Measurements from ENCODE around the gene ACTL6B.

The ACTL6B gene

GRCh38 chr7:100685631-100686145 is 29.4 kb upstream of the ACTL6B start:
- Histone ChIP-seq H3K79me2 (ENCODE audit: control insufficient read depth, insufficient read depth, low read length) (peaks cover 19% of the 10 kb centered on the region), H2BK5ac (ENCODE audit: low read length) (no peak overlapping the region), H3K27ac (ENCODE audit: low read depth, low read length) (no peak overlapping the region), H3K4ac (ENCODE audit: low read depth, low read length) (no peak overlapping the region), H3K4me1 (ENCODE audit: control insufficient read depth, low read depth, low read length) (no peaks in the 10 kb centered on the region), H3K4me2 (ENCODE audit: low read length) (no peak overlapping the region), H2AK5ac (ENCODE audit: low read length) (no peak overlapping the region), H3K18ac (ENCODE audit: low read length) (no peak overlapping the region), H2BK120ac (ENCODE audit: low read depth, low read length) (no peak overlapping the region), H3K9ac (ENCODE audit: low read length) (no peak overlapping the region), H2BK15ac (replicated peaks; ENCODE audit: low read depth) (no peak overlapping the region), H3K27me3 (ENCODE audit: insufficient read depth, low read length, poor library complexity) (no peaks in the 10 kb centered on the region), H3K4me3 (ENCODE audit: low read length) (no peak overlapping the region), H3K36me3 (ENCODE audit: control insufficient read depth, insufficient read depth, low read length) (peaks cover 15% of the 10 kb centered on the region), H3K79me1 (ENCODE audit: low read length) (peaks cover 11% of the 10 kb centered on the region), H3K23ac (ENCODE audit: low read length) (no peak overlapping the region), H4K5ac (ENCODE audit: low read length) (no peak overlapping the region), H3K56ac (ENCODE audit: low read length) (no peak overlapping the region), H4K8ac (ENCODE audit: low read depth, low read length) (no peak overlapping the region)
- WGBS (ENCODE audit: extremely low coverage, insufficient coverage, low lambda C conversion rate): no CpG with 5 or more reads among the region's 17 CpGs
- DNase-seq: no peak

DNA sequence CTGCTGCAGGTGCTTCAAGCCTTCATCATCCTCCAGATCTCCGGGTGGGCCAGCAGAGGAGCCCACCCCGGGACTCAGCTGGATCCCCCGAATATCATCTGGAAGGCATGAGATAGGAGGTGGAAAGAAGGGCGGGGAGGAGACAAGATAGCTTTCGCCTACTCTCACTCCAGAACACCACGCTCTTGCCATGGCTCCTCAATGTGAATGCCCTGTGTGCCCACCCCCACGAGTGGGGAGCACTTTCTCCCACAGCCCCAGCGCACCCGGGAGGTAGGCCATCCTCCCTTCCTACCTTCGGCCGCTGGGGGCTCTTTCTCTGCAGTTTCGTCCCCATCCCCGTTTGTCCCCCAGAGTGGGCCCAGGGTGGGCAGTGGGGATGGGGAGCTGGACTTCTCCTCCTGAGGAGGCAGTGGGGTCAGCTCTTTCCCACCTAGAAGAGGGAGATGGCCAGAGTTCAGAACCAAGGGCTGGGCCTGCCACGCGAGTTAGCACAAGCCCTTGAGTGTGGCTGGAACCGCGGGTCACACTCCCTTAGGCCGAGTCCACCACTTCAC is 28.9 kb upstream of the ACTL6B start:
- Histone ChIP-seq H3K18ac (ENCODE audit: low read length) (no peak overlapping the region), H3K27ac (ENCODE audit: low read depth, low read length) (no peak overlapping the region), H3K23ac (ENCODE audit: low read length) (no peak overlapping the region), H3K4me1 (ENCODE audit: control insufficient read depth, low read depth, low read length) (no peaks in the 10 kb centered on the region), H3K4ac (ENCODE audit: low read depth, low read length) (no peak overlapping the region), H2AK5ac (ENCODE audit: low read length) (no peak overlapping the region), H4K8ac (ENCODE audit: low read depth, low read length) (no peak overlapping the region), H3K79me1 (ENCODE audit: low read length) (peaks cover 10% of the 10 kb centered on the region), H3K36me3 (ENCODE audit: control insufficient read depth, insufficient read depth, low read length) (peaks cover 19% of the 10 kb centered on the region), H3K79me2 (ENCODE audit: control insufficient read depth, insufficient read depth, low read length) (peaks cover 17% of the 10 kb centered on the region), H4K5ac (ENCODE audit: low read length) (no peak overlapping the region), H2BK15ac (replicated peaks; ENCODE audit: low read depth) (no peak overlapping the region), H3K4me2 (ENCODE audit: low read length) (no peak overlapping the region), H3K9ac (ENCODE audit: low read length) (no peak overlapping the region), H3K4me3 (ENCODE audit: low read length) (no peak overlapping the region), H2BK5ac (ENCODE audit: low read length) (no peak overlapping the region), H3K56ac (ENCODE audit: low read length) (no peak overlapping the region), H3K27me3 (ENCODE audit: insufficient read depth, low read length, poor library complexity) (no peaks in the 10 kb centered on the region), H2BK120ac (ENCODE audit: low read depth, low read length) (no peak overlapping the region)
- no peak for DNase-seq
- no CpG with 5 or more reads among the region's 18 CpGs for WGBS (ENCODE audit: extremely low coverage, insufficient coverage, low lambda C conversion rate)

DNA sequence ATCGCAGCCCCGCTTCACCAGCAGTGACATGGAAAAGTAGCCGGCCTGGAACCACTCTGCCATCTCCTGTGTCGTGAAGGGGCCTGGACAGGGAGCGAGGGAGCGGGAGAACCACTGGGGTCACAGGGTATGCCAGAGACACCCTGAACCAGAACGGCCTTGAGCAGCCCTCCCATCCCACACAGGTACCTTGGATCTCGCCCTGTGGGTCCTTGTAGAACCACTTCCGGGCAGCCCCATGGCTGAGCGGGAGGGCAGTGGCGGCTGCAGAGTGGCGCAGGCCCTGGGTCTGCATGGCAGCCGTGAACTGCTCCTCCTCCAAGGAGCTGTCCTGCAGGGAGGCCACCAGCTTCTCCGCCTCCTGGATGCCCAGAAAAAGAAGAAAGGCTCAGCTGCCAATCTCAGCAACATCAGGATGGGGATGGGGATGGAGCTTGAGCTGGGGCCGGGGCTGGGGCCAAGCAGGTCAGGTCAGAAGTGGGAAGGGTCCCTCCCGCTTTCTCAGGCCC is 28.3 kb upstream of the ACTL6B start:
- no peaks in the 10 kb centered on the region for H3K4me1 ChIP-seq (ENCODE audit: control insufficient read depth, low read depth, low read length)
- H3K36me3 ChIP-seq (ENCODE audit: control insufficient read depth, insufficient read depth, low read length): peaks cover 19% of the 10 kb centered on the region
- no peak overlapping the region for H3K4ac ChIP-seq (ENCODE audit: low read depth, low read length)
- no peak overlapping the region for H2BK120ac ChIP-seq (ENCODE audit: low read depth, low read length)
- no peak overlapping the region for H3K4me3 ChIP-seq (ENCODE audit: low read length)
- H2AK5ac ChIP-seq (ENCODE audit: low read length): no peak overlapping the region
- H3K56ac ChIP-seq (ENCODE audit: low read length): no peak overlapping the region
- no peak overlapping the region for H3K23ac ChIP-seq (ENCODE audit: low read length)
- no peak overlapping the region for H2BK5ac ChIP-seq (ENCODE audit: low read length)
- no peak overlapping the region for H2BK15ac ChIP-seq (replicated peaks; ENCODE audit: low read depth)
- H3K9ac ChIP-seq (ENCODE audit: low read length): no peak overlapping the region
- no CpG with 5 or more reads among the region's 16 CpGs for WGBS (ENCODE audit: extremely low coverage, insufficient coverage, low lambda C conversion rate)
- peaks cover 6% of the 10 kb centered on the region for H3K79me1 ChIP-seq (ENCODE audit: low read length)
- no peak overlapping the region for H4K8ac ChIP-seq (ENCODE audit: low read depth, low read length)
- no peak for DNase-seq
- no peaks in the 10 kb centered on the region for H3K27me3 ChIP-seq (ENCODE audit: insufficient read depth, low read length, poor library complexity)
- no peak overlapping the region for H3K27ac ChIP-seq (ENCODE audit: low read depth, low read length)
- no peak overlapping the region for H3K4me2 ChIP-seq (ENCODE audit: low read length)
- no peak overlapping the region for H4K5ac ChIP-seq (ENCODE audit: low read length)
- H3K18ac ChIP-seq (ENCODE audit: low read length): no peak overlapping the region
- H3K79me2 ChIP-seq (ENCODE audit: control insufficient read depth, insufficient read depth, low read length): peaks cover 11% of the 10 kb centered on the region

DNA sequence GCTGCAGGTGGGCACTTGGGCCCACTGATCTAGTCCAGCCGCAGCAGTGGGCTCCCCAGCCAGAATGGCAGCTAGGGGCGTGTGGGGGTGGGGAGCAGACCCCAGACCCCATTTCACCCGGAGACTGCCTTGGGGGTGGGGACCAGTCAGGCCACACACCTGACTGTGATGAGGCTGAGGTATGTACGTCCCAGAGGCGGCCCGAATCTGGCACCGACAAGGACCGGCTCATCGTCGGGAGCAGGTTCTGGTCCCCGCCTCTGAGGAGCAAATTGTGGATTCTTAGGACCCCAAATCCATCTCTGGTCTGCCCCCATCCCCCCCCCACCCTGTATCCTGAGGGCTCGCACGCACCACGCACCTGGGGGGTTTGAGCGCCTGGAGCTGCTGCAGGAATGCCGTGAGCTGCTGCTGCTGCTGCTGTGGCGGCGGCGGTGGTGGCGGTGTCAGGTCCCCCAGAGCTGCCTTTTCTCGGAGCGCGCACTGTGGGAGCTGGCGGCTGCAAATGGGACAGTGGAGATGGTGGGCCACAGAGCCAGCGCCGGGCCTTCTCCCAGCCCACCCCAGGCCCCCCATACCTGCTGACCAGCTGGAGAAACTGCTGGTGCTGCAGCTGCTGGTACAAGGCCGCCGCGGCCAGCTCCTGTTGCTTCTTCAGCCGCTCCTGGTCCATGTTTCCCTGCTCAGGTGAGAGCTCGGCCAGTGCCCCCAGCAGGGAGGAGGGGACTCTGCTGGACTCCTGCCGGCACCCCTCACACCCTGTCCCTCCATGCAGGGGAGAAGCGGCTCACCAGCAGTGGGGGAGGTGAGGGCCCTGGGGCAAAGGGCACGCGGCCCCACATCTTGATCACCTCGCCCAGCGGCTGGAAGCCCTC is 27.6 kb upstream of the ACTL6B start:
- no peak overlapping the region for H3K18ac ChIP-seq (ENCODE audit: low read length)
- no peaks in the 10 kb centered on the region for H3K4me1 ChIP-seq (ENCODE audit: control insufficient read depth, low read depth, low read length)
- peaks cover 6% of the 10 kb centered on the region for H3K79me1 ChIP-seq (ENCODE audit: low read length)
- no peak overlapping the region for H3K27ac ChIP-seq (ENCODE audit: low read depth, low read length)
- DNase-seq: no peak
- no peak overlapping the region for H3K4me2 ChIP-seq (ENCODE audit: low read length)
- H2BK5ac ChIP-seq (ENCODE audit: low read length): no peak overlapping the region
- no peak overlapping the region for H3K23ac ChIP-seq (ENCODE audit: low read length)
- no peak overlapping the region for H2BK120ac ChIP-seq (ENCODE audit: low read depth, low read length)
- no peak overlapping the region for H4K5ac ChIP-seq (ENCODE audit: low read length)
- no peaks in the 10 kb centered on the region for H3K27me3 ChIP-seq (ENCODE audit: insufficient read depth, low read length, poor library complexity)
- H2BK15ac ChIP-seq (replicated peaks; ENCODE audit: low read depth): no peak overlapping the region
- H4K8ac ChIP-seq (ENCODE audit: low read depth, low read length): no peak overlapping the region
- H3K4ac ChIP-seq (ENCODE audit: low read depth, low read length): no peak overlapping the region
- H3K4me3 ChIP-seq (ENCODE audit: low read length): no peak overlapping the region
- no CpG with 5 or more reads among the region's 37 CpGs for WGBS (ENCODE audit: extremely low coverage, insufficient coverage, low lambda C conversion rate)
- no peak overlapping the region for H3K9ac ChIP-seq (ENCODE audit: low read length)
- peaks cover 5% of the 10 kb centered on the region for H3K79me2 ChIP-seq (ENCODE audit: control insufficient read depth, insufficient read depth, low read length)
- H3K56ac ChIP-seq (ENCODE audit: low read length): no peak overlapping the region
- H3K36me3 ChIP-seq (ENCODE audit: control insufficient read depth, insufficient read depth, low read length): peaks cover 21% of the 10 kb centered on the region
- H2AK5ac ChIP-seq (ENCODE audit: low read length): no peak overlapping the region

DNA sequence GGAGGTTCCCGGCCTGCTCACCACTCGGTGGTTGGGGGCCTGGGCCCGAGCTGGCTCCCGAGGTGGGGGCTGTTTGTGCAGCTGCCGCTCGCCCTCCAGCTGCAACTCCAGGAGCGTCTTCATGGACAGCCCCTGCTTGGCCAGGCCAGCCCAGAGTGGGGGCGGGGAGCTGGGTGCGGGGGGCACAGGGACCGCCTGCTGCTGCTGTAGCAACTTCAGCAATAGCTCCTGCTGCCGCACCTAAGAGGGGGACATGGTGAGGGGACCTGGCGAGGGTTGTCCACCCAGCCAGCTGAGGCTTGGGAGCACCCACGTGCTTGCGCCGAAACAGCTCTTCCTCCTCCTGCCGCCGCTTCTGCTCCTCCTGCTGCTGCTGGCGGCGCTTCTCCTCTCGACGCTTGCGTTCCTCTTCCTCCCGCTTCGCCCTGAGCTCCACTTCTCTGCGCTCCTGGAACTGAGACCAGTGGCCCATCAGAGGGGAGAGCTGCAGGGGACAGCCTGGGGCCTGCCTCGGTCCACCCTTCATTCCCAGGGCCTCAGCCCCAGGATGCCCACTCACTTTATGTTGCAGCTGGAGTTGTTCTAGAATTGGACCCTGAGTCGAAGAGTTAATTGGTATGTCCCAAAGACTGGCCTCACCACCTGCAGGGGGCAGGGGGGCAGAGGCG is 26.9 kb upstream of the ACTL6B start:
- no peak for DNase-seq
- H3K56ac ChIP-seq (ENCODE audit: low read length): no peak overlapping the region
- no peaks in the 10 kb centered on the region for H3K27me3 ChIP-seq (ENCODE audit: insufficient read depth, low read length, poor library complexity)
- no peaks in the 10 kb centered on the region for H3K79me2 ChIP-seq (ENCODE audit: control insufficient read depth, insufficient read depth, low read length)
- H3K4me3 ChIP-seq (ENCODE audit: low read length): no peak overlapping the region
- no peaks in the 10 kb centered on the region for H3K4me1 ChIP-seq (ENCODE audit: control insufficient read depth, low read depth, low read length)
- no peak overlapping the region for H3K23ac ChIP-seq (ENCODE audit: low read length)
- H3K79me1 ChIP-seq (ENCODE audit: low read length): peaks cover 2% of the 10 kb centered on the region
- H3K18ac ChIP-seq (ENCODE audit: low read length): no peak overlapping the region
- peaks cover 24% of the 10 kb centered on the region for H3K36me3 ChIP-seq (ENCODE audit: control insufficient read depth, insufficient read depth, low read length)
- no peak overlapping the region for H4K5ac ChIP-seq (ENCODE audit: low read length)
- no peak overlapping the region for H3K9ac ChIP-seq (ENCODE audit: low read length)
- no peak overlapping the region for H3K27ac ChIP-seq (ENCODE audit: low read depth, low read length)
- H3K4ac ChIP-seq (ENCODE audit: low read depth, low read length): no peak overlapping the region
- H2BK120ac ChIP-seq (ENCODE audit: low read depth, low read length): no peak overlapping the region
- H3K4me2 ChIP-seq (ENCODE audit: low read length): no peak overlapping the region
- no peak overlapping the region for H2AK5ac ChIP-seq (ENCODE audit: low read length)
- H4K8ac ChIP-seq (ENCODE audit: low read depth, low read length): no peak overlapping the region
- H2BK15ac ChIP-seq (replicated peaks; ENCODE audit: low read depth): no peak overlapping the region
- WGBS (ENCODE audit: extremely low coverage, insufficient coverage, low lambda C conversion rate): no CpG with 5 or more reads among the region's 28 CpGs
- H2BK5ac ChIP-seq (ENCODE audit: low read length): no peak overlapping the region

Data from mesendoderm (in vitro differentiated cells).